Ishikawa (cell line): ENCODE data around the gene TUBB3.

ENCODE experiments used
- CEBPB ChIP-seq: IDR thresholded peaks from 2 replicates; pipeline ENCODE4 v1.6.1; 2012
- EP300 ChIP-seq: IDR thresholded peaks from 2 replicates; pipeline ENCODE4 v1.6.1; 2012; ENCODE audit warnings: borderline replicate concordance
- TAF1 ChIP-seq: IDR thresholded peaks from 2 replicates; pipeline ENCODE4 v1.6.1; 2012; ENCODE audit warnings: low read depth, mild to moderate bottlenecking
- TEAD4 ChIP-seq: IDR thresholded peaks from 2 replicates; pipeline ENCODE4 v1.6.1; 2012
- YY1 ChIP-seq: IDR thresholded peaks from 2 replicates; pipeline ENCODE4 v1.6.1; 2012; ENCODE audit warnings: low read depth
- TF ChIP-seq, protein P1 (sequence below): IDR thresholded peaks from 2 replicates; pipeline ENCODE4 v1.6.1; 2012; ENCODE audit warnings: low read depth, mild to moderate bottlenecking
- TF ChIP-seq, protein P2 (sequence below): IDR thresholded peaks from 2 replicates; pipeline ENCODE4 v1.6.1; 2012

DNA sequence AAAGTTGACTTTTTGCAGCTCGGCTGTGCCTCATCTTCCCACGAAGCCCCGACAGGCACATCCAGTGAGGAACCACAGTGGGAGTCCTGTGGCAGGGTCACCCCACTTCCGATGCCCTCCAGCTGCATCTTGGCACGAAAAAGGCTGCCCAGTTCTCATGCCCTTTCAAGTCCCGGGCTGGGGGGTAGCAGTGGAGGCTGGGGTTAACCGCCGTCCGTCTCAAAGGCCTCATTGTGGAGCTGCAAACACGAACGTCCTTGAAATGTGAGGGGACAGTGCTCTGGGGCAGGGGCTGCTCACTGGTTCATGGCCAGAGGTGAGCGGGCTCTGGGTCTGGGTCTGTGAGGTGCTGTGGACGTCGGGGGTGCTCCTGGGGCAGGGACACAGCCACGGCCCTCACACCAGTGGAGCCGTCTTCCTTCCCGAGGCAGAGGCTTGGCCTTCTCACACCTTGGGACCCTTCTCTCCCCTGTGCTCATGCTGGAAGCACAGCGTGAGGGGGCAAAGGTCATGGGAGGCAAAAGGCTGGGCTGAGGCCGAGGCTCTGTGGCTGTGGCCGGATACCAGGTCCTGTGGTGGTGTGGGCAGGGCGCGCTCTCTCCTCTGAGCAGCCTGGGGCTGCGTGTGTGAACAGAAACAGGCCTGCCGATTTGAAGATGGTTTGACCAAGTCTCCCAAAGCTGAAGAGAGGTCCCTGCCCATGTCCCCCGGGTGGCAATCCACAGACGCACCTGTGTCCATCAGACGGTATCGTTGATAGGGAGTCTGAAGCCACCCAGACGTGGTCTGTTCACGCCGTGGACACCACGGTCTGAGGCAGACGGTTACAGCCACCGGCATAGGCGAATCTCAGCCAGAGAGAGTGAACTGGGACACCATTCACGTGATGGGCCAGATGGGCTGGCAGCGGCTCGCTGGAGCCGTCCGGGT, 7.6 kb upstream of the TUBB3 start:
- no peak for TF ChIP-seq YY1
- TF ChIP-seq, protein P1, sequence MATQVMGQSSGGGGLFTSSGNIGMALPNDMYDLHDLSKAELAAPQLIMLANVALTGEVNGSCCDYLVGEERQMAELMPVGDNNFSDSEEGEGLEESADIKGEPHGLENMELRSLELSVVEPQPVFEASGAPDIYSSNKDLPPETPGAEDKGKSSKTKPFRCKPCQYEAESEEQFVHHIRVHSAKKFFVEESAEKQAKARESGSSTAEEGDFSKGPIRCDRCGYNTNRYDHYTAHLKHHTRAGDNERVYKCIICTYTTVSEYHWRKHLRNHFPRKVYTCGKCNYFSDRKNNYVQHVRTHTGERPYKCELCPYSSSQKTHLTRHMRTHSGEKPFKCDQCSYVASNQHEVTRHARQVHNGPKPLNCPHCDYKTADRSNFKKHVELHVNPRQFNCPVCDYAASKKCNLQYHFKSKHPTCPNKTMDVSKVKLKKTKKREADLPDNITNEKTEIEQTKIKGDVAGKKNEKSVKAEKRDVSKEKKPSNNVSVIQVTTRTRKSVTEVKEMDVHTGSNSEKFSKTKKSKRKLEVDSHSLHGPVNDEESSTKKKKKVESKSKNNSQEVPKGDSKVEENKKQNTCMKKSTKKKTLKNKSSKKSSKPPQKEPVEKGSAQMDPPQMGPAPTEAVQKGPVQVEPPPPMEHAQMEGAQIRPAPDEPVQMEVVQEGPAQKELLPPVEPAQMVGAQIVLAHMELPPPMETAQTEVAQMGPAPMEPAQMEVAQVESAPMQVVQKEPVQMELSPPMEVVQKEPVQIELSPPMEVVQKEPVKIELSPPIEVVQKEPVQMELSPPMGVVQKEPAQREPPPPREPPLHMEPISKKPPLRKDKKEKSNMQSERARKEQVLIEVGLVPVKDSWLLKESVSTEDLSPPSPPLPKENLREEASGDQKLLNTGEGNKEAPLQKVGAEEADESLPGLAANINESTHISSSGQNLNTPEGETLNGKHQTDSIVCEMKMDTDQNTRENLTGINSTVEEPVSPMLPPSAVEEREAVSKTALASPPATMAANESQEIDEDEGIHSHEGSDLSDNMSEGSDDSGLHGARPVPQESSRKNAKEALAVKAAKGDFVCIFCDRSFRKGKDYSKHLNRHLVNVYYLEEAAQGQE = no peak
- TF ChIP-seq EP300 = no peak
- TF ChIP-seq, protein P2, sequence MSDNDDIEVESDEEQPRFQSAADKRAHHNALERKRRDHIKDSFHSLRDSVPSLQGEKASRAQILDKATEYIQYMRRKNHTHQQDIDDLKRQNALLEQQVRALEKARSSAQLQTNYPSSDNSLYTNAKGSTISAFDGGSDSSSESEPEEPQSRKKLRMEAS = no peak
- no peak for TF ChIP-seq CEBPB
- TF ChIP-seq TAF1 = no peak
- no peak for TF ChIP-seq TEAD4
